ENCODE data around the gene CNGA2.

The CNGA2 gene

GRCh38 chrX:151762802-151763201, 28.3 kb downstream of the CNGA2 start:
- H3K4me3 ChIP-seq (ENCODE audit: control insufficient read depth in 1 of 7, extremely low read depth in 1 of 7, insufficient read depth in 4 of 7, low read depth in 2 of 7, low read length in 6 of 7) = no peak overlapping the region
- no peaks in the 10 kb centered on the region for H3K9me3 ChIP-seq (ENCODE audit: control extremely low read depth in 1 of 5, control insufficient read depth in 4 of 5, insufficient read depth in 2 of 5, low read depth in 1 of 5, low read length in 4 of 5)
- no peaks in the 10 kb centered on the region for H3K36me3 ChIP-seq (ENCODE audit: control insufficient read depth in 4 of 4, insufficient read depth in 4 of 4, low read length in 3 of 4)
- POLR2A ChIA-PET = no interaction called here
- 83% methylated on average over 2 of the region's 2 CpGs for WGBS (ENCODE audit: insufficient coverage)
- H3K27me3 ChIP-seq (replicated peaks in 2 of 5; ENCODE audit: control insufficient read depth in 4 of 5, insufficient read depth in 5 of 5, low read length in 4 of 5) = no peaks in the 10 kb centered on the region
- H3K4me1 ChIP-seq (ENCODE audit: control extremely low read depth in 1 of 4, control insufficient read depth in 4 of 4, insufficient read depth in 4 of 4, low read length in 3 of 4) = no peaks in the 10 kb centered on the region
- CTCF ChIA-PET = interaction anchor here (1.1 kb wide), 1 partner anchor 14 kb away, joined by 4 read pairs; no protein-coding TSS in a partner anchor
- no peak for DNase-seq
- H3K27ac ChIP-seq (ENCODE audit: insufficient read depth in 1 of 2, low read depth in 1 of 2, low read length in 2 of 2, poor library complexity in 1 of 2, severe bottlenecking in 2 of 2) = no peak overlapping the region

- Histone ChIP-seq H3K9me3 (ENCODE audit: control extremely low read depth in 1 of 5, control insufficient read depth in 4 of 5, insufficient read depth in 2 of 5, low read depth in 1 of 5, low read length in 4 of 5) (no peaks in the 10 kb centered on the region), H3K4me3 (ENCODE audit: control insufficient read depth in 1 of 7, extremely low read depth in 1 of 7, insufficient read depth in 4 of 7, low read depth in 2 of 7, low read length in 6 of 7) (no peak overlapping the region), H3K36me3 (ENCODE audit: control insufficient read depth in 4 of 4, insufficient read depth in 4 of 4, low read length in 3 of 4) (no peaks in the 10 kb centered on the region), H3K27me3 (replicated peaks in 2 of 5; ENCODE audit: control insufficient read depth in 4 of 5, insufficient read depth in 5 of 5, low read length in 4 of 5) (no peaks in the 10 kb centered on the region), H3K4me1 (ENCODE audit: control extremely low read depth in 1 of 4, control insufficient read depth in 4 of 4, insufficient read depth in 4 of 4, low read length in 3 of 4) (no peaks in the 10 kb centered on the region), H3K27ac (ENCODE audit: insufficient read depth in 1 of 2, low read depth in 1 of 2, low read length in 2 of 2, poor library complexity in 1 of 2, severe bottlenecking in 2 of 2) (no peak overlapping the region)
- CTCF ChIA-PET = interaction anchor here (1.1 kb wide), 1 partner anchor 15 kb away, joined by 4 read pairs; no protein-coding TSS in a partner anchor
- 89% methylated on average over 8 of the region's 8 CpGs for WGBS (ENCODE audit: insufficient coverage)
- DNase-seq = no peak
- POLR2A ChIA-PET = no interaction called here
Observed at GRCh38 chrX:151763711-151764110, 29.2 kb downstream of the CNGA2 start.

DNA sequence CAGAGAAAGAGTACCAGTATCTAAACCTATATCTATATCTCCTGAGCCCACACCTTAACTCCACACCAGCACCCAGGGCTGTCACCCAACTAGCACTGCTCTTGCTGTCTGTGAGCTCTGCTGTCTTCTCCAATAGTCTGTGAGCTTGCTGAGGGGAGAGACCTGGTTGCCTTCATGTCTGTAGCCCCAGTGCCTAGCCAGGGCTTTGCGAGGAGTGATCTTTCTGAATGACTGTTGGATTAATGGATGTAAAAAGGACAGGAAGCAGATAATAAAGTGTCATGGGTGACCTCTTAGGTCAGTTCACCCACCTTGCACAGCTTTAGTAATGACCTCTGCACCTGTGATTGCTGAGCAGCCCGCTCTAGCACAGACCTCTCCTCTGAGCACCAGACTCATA, 30.5 kb downstream of the CNGA2 start:
- no peaks in the 10 kb centered on the region for H3K36me3 ChIP-seq (ENCODE audit: control insufficient read depth in 4 of 4, insufficient read depth in 4 of 4, low read length in 3 of 4)
- H3K4me1 ChIP-seq (ENCODE audit: control extremely low read depth in 1 of 4, control insufficient read depth in 4 of 4, insufficient read depth in 4 of 4, low read length in 3 of 4) = no peaks in the 10 kb centered on the region
- POLR2A ChIA-PET = no interaction called here
- WGBS (ENCODE audit: insufficient coverage) = 93% methylated on average over 1 of the region's 2 CpGs
- H3K27me3 ChIP-seq (replicated peaks in 2 of 5; ENCODE audit: control insufficient read depth in 4 of 5, insufficient read depth in 5 of 5, low read length in 4 of 5) = no peaks in the 10 kb centered on the region
- CTCF ChIA-PET = interaction anchor here (1.5 kb wide), 1 partner anchor 13 kb away, joined by 3 read pairs; no protein-coding TSS in a partner anchor
- no peak for DNase-seq
- H3K27ac ChIP-seq (ENCODE audit: insufficient read depth in 1 of 2, low read depth in 1 of 2, low read length in 2 of 2, poor library complexity in 1 of 2, severe bottlenecking in 2 of 2) = no peak overlapping the region
- no peak overlapping the region for H3K4me3 ChIP-seq (ENCODE audit: control insufficient read depth in 1 of 7, extremely low read depth in 1 of 7, insufficient read depth in 4 of 7, low read depth in 2 of 7, low read length in 6 of 7)
- no peaks in the 10 kb centered on the region for H3K9me3 ChIP-seq (ENCODE audit: control extremely low read depth in 1 of 5, control insufficient read depth in 4 of 5, insufficient read depth in 2 of 5, low read depth in 1 of 5, low read length in 4 of 5)

- Histone ChIP-seq H3K27ac (ENCODE audit: insufficient read depth in 1 of 2, low read depth in 1 of 2, low read length in 2 of 2, poor library complexity in 1 of 2, severe bottlenecking in 2 of 2) (no peak overlapping the region), H3K36me3 (ENCODE audit: control insufficient read depth in 4 of 4, insufficient read depth in 4 of 4, low read length in 3 of 4) (no peaks in the 10 kb centered on the region), H3K4me1 (ENCODE audit: control extremely low read depth in 1 of 4, control insufficient read depth in 4 of 4, insufficient read depth in 4 of 4, low read length in 3 of 4) (no peaks in the 10 kb centered on the region), H3K4me3 (ENCODE audit: control insufficient read depth in 1 of 7, extremely low read depth in 1 of 7, insufficient read depth in 4 of 7, low read depth in 2 of 7, low read length in 6 of 7) (no peak overlapping the region), H3K9me3 (ENCODE audit: control extremely low read depth in 1 of 5, control insufficient read depth in 4 of 5, insufficient read depth in 2 of 5, low read depth in 1 of 5, low read length in 4 of 5) (no peaks in the 10 kb centered on the region), H3K27me3 (replicated peaks in 2 of 5; ENCODE audit: control insufficient read depth in 4 of 5, insufficient read depth in 5 of 5, low read length in 4 of 5) (peaks cover 0 to 5% (median 0%) of the 10 kb centered on the region in 5 experiments)
- no peak for DNase-seq
- WGBS (ENCODE audit: insufficient coverage) = 81% methylated on average over 3 of the region's 3 CpGs
- POLR2A ChIA-PET = interaction anchor here (0.7 kb wide), 1 partner anchor 133 kb away, joined by 3 read pairs; no protein-coding TSS in a partner anchor
- CTCF ChIA-PET = no interaction called here
Observed at GRCh38 chrX:151771726-151772125, 37.2 kb downstream of the CNGA2 start.

DNA sequence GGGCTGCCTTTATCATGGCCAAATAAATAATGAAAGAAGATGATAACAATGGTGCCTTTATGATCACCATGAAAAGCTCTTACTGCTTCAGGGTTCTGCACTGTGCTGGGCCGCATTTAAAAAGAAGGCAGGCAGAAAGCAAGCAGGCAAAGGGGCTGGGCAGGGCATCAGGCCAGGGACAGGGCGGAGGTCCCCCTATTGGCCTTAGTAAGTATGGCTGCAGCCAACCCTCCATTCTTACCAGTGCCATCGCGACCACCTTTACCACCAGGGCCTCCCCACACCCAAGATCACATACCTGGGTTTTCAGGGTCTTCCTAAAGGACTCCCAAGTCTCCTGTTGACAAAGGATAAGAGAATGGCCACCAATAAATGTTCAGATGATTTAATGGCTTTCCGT, 38.9 kb downstream of the CNGA2 start:
- H3K4me3 ChIP-seq (ENCODE audit: control insufficient read depth in 1 of 7, extremely low read depth in 1 of 7, insufficient read depth in 4 of 7, low read depth in 2 of 7, low read length in 6 of 7) = no peak overlapping the region
- DNase-seq = no peak
- CTCF ChIA-PET = no interaction called here
- H3K36me3 ChIP-seq (ENCODE audit: control insufficient read depth in 4 of 4, insufficient read depth in 4 of 4, low read length in 3 of 4) = no peaks in the 10 kb centered on the region
- POLR2A ChIA-PET = no interaction called here
- no peaks in the 10 kb centered on the region for H3K4me1 ChIP-seq (ENCODE audit: control extremely low read depth in 1 of 4, control insufficient read depth in 4 of 4, insufficient read depth in 4 of 4, low read length in 3 of 4)
- whole genome bisulfite sequencing (ENCODE audit: insufficient coverage) = 65% methylated on average over 5 of the region's 5 CpGs
- peaks cover 0 to 10% (median 0%) of the 10 kb centered on the region in 5 experiments for H3K27me3 ChIP-seq (replicated peaks in 2 of 5; ENCODE audit: control insufficient read depth in 4 of 5, insufficient read depth in 5 of 5, low read length in 4 of 5)
- no peak overlapping the region for H3K27ac ChIP-seq (ENCODE audit: insufficient read depth in 1 of 2, low read depth in 1 of 2, low read length in 2 of 2, poor library complexity in 1 of 2, severe bottlenecking in 2 of 2)
- no peaks in the 10 kb centered on the region for H3K9me3 ChIP-seq (ENCODE audit: control extremely low read depth in 1 of 5, control insufficient read depth in 4 of 5, insufficient read depth in 2 of 5, low read depth in 1 of 5, low read length in 4 of 5)

DNA sequence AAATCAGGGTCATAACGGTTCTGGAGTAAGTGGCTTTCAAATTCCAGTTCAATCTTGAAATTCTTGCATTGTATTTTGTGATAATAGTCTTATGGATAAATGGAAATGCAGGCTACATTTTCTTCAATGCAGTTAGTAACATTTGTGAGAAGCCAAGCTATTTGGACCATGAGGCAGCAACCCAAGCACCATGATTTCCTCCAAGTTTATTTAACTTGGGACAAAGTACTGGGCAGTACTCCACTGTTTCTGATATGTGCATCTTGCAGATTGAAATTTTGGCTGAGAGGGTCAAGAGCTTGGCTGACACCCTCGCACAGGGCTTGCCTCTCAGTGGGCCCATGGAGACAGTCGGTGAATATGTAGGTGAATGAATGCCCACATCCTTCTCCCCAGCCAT, 39.9 kb downstream of the CNGA2 start:
- no peak for DNase-seq
- CTCF ChIA-PET = no interaction called here
- H3K4me3 ChIP-seq (ENCODE audit: control insufficient read depth in 1 of 7, extremely low read depth in 1 of 7, insufficient read depth in 4 of 7, low read depth in 2 of 7, low read length in 6 of 7) = no peak overlapping the region
- POLR2A ChIA-PET = no interaction called here
- no peaks in the 10 kb centered on the region for H3K4me1 ChIP-seq (ENCODE audit: control extremely low read depth in 1 of 4, control insufficient read depth in 4 of 4, insufficient read depth in 4 of 4, low read length in 3 of 4)
- peaks cover 0 to 10% (median 0%) of the 10 kb centered on the region in 5 experiments for H3K27me3 ChIP-seq (replicated peaks in 2 of 5; ENCODE audit: control insufficient read depth in 4 of 5, insufficient read depth in 5 of 5, low read length in 4 of 5)
- WGBS (ENCODE audit: insufficient coverage) = 100% methylated on average over 2 of the region's 3 CpGs
- no peak overlapping the region for H3K27ac ChIP-seq (ENCODE audit: insufficient read depth in 1 of 2, low read depth in 1 of 2, low read length in 2 of 2, poor library complexity in 1 of 2, severe bottlenecking in 2 of 2)
- no peaks in the 10 kb centered on the region for H3K9me3 ChIP-seq (ENCODE audit: control extremely low read depth in 1 of 5, control insufficient read depth in 4 of 5, insufficient read depth in 2 of 5, low read depth in 1 of 5, low read length in 4 of 5)
- no peaks in the 10 kb centered on the region for H3K36me3 ChIP-seq (ENCODE audit: control insufficient read depth in 4 of 4, insufficient read depth in 4 of 4, low read length in 3 of 4)

GRCh38 chrX:151776181-151776731, 41.7 kb downstream of the CNGA2 start:
- peaks cover 0 to 10% (median 0%) of the 10 kb centered on the region in 5 experiments for H3K27me3 ChIP-seq (replicated peaks in 2 of 5; ENCODE audit: control insufficient read depth in 4 of 5, insufficient read depth in 5 of 5, low read length in 4 of 5)
- no peaks in the 10 kb centered on the region for H3K4me1 ChIP-seq (ENCODE audit: control extremely low read depth in 1 of 4, control insufficient read depth in 4 of 4, insufficient read depth in 4 of 4, low read length in 3 of 4)
- ChIA-PET CTCF (no interaction called here), POLR2A (no interaction called here)
- H3K36me3 ChIP-seq (ENCODE audit: control insufficient read depth in 4 of 4, insufficient read depth in 4 of 4, low read length in 3 of 4) = no peaks in the 10 kb centered on the region
- 90% methylated on average over 9 of the region's 13 CpGs for WGBS (ENCODE audit: insufficient coverage)
- H3K4me3 ChIP-seq (ENCODE audit: control insufficient read depth in 1 of 7, extremely low read depth in 1 of 7, insufficient read depth in 4 of 7, low read depth in 2 of 7, low read length in 6 of 7) = no peak overlapping the region
- H3K27ac ChIP-seq (ENCODE audit: insufficient read depth in 1 of 2, low read depth in 1 of 2, low read length in 2 of 2, poor library complexity in 1 of 2, severe bottlenecking in 2 of 2) = no peak overlapping the region
- no peak for DNase-seq
- H3K9me3 ChIP-seq (ENCODE audit: control extremely low read depth in 1 of 5, control insufficient read depth in 4 of 5, insufficient read depth in 2 of 5, low read depth in 1 of 5, low read length in 4 of 5) = no peaks in the 10 kb centered on the region
